ENCODE data around the gene SYK.
"Not testable (repeated sequence)": the region's sequence is repeated elsewhere in the genome, so short reads cannot be mapped to it uniquely, and the experiment has no call there.

SYK gene

GRCh38 chr9:90801241-90801972 lies at the start of gene SYK:
TSS of gene SYK (plus strand) at chr9:90801819. CDS start at chr9:90843899, 42,080 bp downstream.
- no peak for DNase-seq (ENCODE audit: low read depth in 2 of 2, low spot score in 1 of 2)

- DNase-seq (ENCODE audit: low read depth in 2 of 2, low spot score in 1 of 2) = peak in 1 of 2 donors; percentile 5
Observed at GRCh38 chr9:90755514-90756371, 45.9 kb upstream of the SYK start.

GRCh38 chr9:90760577-90760976 lies 41.0 kb upstream of the SYK start:
- not testable (repeated sequence) for DNase-seq (ENCODE audit: low read depth in 2 of 2, low spot score in 1 of 2)

- no peak for DNase-seq (ENCODE audit: low read depth in 2 of 2, low spot score in 1 of 2)
Observed at GRCh38 chr9:90766731-90767130, 34.9 kb upstream of the SYK start.

GRCh38 chr9:90767523-90768100 lies 34.0 kb upstream of the SYK start:
- no peak for DNase-seq (ENCODE audit: low read depth in 2 of 2, low spot score in 1 of 2)

GRCh38 chr9:90770182-90770738 lies 31.4 kb upstream of the SYK start:
- DNase-seq (ENCODE audit: low read depth in 2 of 2, low spot score in 1 of 2) = no peak

- no peak for DNase-seq (ENCODE audit: low read depth in 2 of 2, low spot score in 1 of 2)
Observed at GRCh38 chr9:90770927-90771326, 30.7 kb upstream of the SYK start.

- DNase-seq (ENCODE audit: low read depth in 2 of 2, low spot score in 1 of 2) = no peak
Observed at GRCh38 chr9:90772386-90772785, 29.2 kb upstream of the SYK start.

- no peak for DNase-seq (ENCODE audit: low read depth in 2 of 2, low spot score in 1 of 2)
Observed at GRCh38 chr9:90773617-90774016, 28.0 kb upstream of the SYK start.

GRCh38 chr9:90774071-90774470 lies 27.5 kb upstream of the SYK start:
- DNase-seq (ENCODE audit: low read depth in 2 of 2, low spot score in 1 of 2) = no peak

GRCh38 chr9:90774682-90775081 lies 26.9 kb upstream of the SYK start:
- DNase-seq (ENCODE audit: low read depth in 2 of 2, low spot score in 1 of 2) = no peak

- DNase-seq (ENCODE audit: low read depth in 2 of 2, low spot score in 1 of 2) = no peak
Observed at GRCh38 chr9:90775657-90776056, 26.0 kb upstream of the SYK start.

GRCh38 chr9:90778746-90779145 lies 22.9 kb upstream of the SYK start:
- no peak for DNase-seq (ENCODE audit: low read depth in 2 of 2, low spot score in 1 of 2)

GRCh38 chr9:90783552-90783951 lies 18.1 kb upstream of the SYK start:
- DNase-seq (ENCODE audit: low read depth in 2 of 2, low spot score in 1 of 2) = no peak

- no peak for DNase-seq (ENCODE audit: low read depth in 2 of 2, low spot score in 1 of 2)
Observed at GRCh38 chr9:90783964-90784363, 17.7 kb upstream of the SYK start.

- DNase-seq (ENCODE audit: low read depth in 2 of 2, low spot score in 1 of 2) = no peak
Observed at GRCh38 chr9:90787771-90788460, 13.7 kb upstream of the SYK start.

GRCh38 chr9:90788527-90788926 lies 13.1 kb upstream of the SYK start:
- not testable (repeated sequence) for DNase-seq (ENCODE audit: low read depth in 2 of 2, low spot score in 1 of 2)

GRCh38 chr9:90789408-90789807 lies 12.2 kb upstream of the SYK start:
- no peak for DNase-seq (ENCODE audit: low read depth in 2 of 2, low spot score in 1 of 2)

GRCh38 chr9:90789862-90790261 lies 11.8 kb upstream of the SYK start:
- no peak for DNase-seq (ENCODE audit: low read depth in 2 of 2, low spot score in 1 of 2)

GRCh38 chr9:90793024-90793423 lies 8.6 kb upstream of the SYK start:
- DNase-seq (ENCODE audit: low read depth in 2 of 2, low spot score in 1 of 2) = not testable (repeated sequence)

GRCh38 chr9:90793729-90794128 lies 7.9 kb upstream of the SYK start:
- DNase-seq (ENCODE audit: low read depth in 2 of 2, low spot score in 1 of 2) = no peak
